Spleen (tissue), 7 donors: ENCODE data around the gene TFRC.
"Not testable (repeated sequence)": the region's sequence is repeated elsewhere in the genome, so short reads cannot be mapped to it uniquely, and the experiment has no call there.

ENCODE experiments used
- POLR2A ChIP-seq, 3 donors: fragments of 450-650 bp; IDR thresholded peaks; one replicate each; pipeline ENCODE4 v1.5.1; 2017; ENCODE audit warnings: antibody characterized with exemption in 3 of 3, mild to moderate bottlenecking in 1 of 3
- POLR2AphosphoS5 ChIP-seq, 3 donors: sonication (generic); formaldehyde crosslinking; IDR thresholded peaks; one replicate each; pipeline ENCODE4 v1.5.1; 2017; ENCODE audit warnings: antibody characterized with exemption in 3 of 3
- TF ChIP-seq, protein P1 (sequence below), 11 experiments: fragments of 200-600 bp in 7 of 11; fragments of 450-650 bp in 4 of 11; sonication (generic) in 4 of 11; IDR thresholded peaks in 8 of 11; conservative IDR thresholded peaks in 3 of 11; 1 replicate in 7 of 11; 2 replicates in 4 of 11; pipeline versions ENCODE4 v1.4.0 to v1.8.0; 2016 to 2021; ENCODE audit warnings: antibody characterized with exemption in 11 of 11, inconsistent platforms in 4 of 11, mild to moderate bottlenecking in 1 of 11
- donor health status: DM: no; HTN: no; CAD: no; lungs with moderate emphysema.
- donor health status: DM: no; HTN: no; CAD: no.
- donor health status: DM: no; HTN: no; CAD: no.

DNA sequence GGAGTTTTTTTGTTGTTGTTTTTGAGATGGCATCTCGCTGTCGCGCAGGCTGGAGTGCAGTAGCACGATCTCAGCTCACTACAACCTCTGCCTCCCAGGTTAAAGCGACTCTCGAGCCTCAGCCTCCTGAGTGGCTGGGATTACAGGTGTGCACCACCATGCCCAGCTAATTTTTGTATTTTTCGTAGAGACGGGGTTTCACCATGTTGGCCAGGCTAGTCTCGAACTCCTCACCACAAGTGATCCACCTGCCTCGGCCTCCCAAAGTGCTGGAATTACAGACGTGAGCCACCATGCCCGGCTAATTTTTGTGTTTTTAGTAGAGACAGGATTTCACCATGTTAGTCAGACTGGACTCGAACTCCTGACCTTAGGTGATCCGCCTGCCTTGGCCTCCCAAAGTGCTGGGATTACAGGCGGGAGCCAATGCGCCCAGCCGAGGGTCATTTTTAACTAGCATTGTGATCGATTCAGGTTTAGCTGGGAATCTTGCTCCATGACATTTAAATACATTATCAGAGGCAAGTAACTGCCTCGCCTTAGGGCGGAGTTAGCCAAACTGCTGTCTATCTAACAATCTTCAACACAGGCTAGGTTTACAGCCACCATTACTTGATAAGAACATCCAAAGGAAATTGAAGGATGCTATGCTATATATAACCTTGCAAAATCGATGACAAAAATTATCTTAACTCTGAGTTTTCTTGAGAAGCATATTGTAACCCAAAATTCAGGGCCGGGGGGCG, 1.6 kb downstream of the TFRC start:
- TF ChIP-seq, protein P1, sequence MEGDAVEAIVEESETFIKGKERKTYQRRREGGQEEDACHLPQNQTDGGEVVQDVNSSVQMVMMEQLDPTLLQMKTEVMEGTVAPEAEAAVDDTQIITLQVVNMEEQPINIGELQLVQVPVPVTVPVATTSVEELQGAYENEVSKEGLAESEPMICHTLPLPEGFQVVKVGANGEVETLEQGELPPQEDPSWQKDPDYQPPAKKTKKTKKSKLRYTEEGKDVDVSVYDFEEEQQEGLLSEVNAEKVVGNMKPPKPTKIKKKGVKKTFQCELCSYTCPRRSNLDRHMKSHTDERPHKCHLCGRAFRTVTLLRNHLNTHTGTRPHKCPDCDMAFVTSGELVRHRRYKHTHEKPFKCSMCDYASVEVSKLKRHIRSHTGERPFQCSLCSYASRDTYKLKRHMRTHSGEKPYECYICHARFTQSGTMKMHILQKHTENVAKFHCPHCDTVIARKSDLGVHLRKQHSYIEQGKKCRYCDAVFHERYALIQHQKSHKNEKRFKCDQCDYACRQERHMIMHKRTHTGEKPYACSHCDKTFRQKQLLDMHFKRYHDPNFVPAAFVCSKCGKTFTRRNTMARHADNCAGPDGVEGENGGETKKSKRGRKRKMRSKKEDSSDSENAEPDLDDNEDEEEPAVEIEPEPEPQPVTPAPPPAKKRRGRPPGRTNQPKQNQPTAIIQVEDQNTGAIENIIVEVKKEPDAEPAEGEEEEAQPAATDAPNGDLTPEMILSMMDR (IDR thresholded peaks at IDR 0.05 in 8 of 11, conservative IDR thresholded peaks at IDR 0.05 in 3 of 11) = not testable (repeated sequence)
- not testable (repeated sequence) for TF ChIP-seq POLR2A, POLR2AphosphoS5 (IDR thresholded peaks at IDR 0.05)
